HepG2 (cell line): ENCODE measurements around the gene ZNF184. TPM values are rescaled to one million over a fixed set of nuclear protein-coding genes. Genes with fewer than 3 reads are reported as not detected.

Source experiments
- ARNT2 ChIP-seq: sonication (generic); formaldehyde crosslinking; IDR thresholded peaks from 2 replicates; pipeline ENCODE4 v1.8.0; 2022; ENCODE audit warnings: mild to moderate bottlenecking, low read depth, missing genetic modification reagents, moderate library complexity
- GTF2F1 ChIP-seq: fragments of 150-350 bp; IDR thresholded peaks from 2 replicates; pipeline ENCODE4 v1.6.1; 2014; ENCODE audit warnings: low read length
- JARID2 ChIP-seq: sonication (generic); formaldehyde crosslinking; IDR thresholded peaks from 2 replicates; pipeline ENCODE4 v1.8.1; 2023; ENCODE audit warnings: missing genetic modification reagents, inconsistent platforms; ENCODE audit not compliant: insufficient replicate concordance
- MAFF ChIP-seq: IDR thresholded peaks from 2 replicates; pipeline ENCODE4 v1.6.1; 2011; ENCODE audit warnings: low read depth, low read length, improper control_type of control experiment
- MAFK ChIP-seq, 2 experiments: IDR thresholded peaks in 1 of 2; conservative IDR thresholded peaks in 1 of 2; 2 replicates each; pipeline ENCODE4 v1.6.1; 2011; ENCODE audit warnings: improper control_type of control experiment in 2 of 2, low read length in 2 of 2
- NFATC3 ChIP-seq: sonication (generic); formaldehyde crosslinking; IDR thresholded peaks from 2 replicates; pipeline ENCODE4 v1.5.1; 2020; ENCODE audit warnings: mild to moderate bottlenecking, missing genetic modification reagents
- POLR2AphosphoS5 ChIP-seq: IDR thresholded peaks from 2 replicates; pipeline ENCODE4 v1.6.1; 2012; ENCODE audit warnings: low read depth, low read length
- REXO4 ChIP-seq: sonication (generic); formaldehyde crosslinking; IDR thresholded peaks from 2 replicates; pipeline ENCODE4 v1.8.0; 2022; ENCODE audit warnings: missing genetic modification reagents, mild to moderate bottlenecking, borderline replicate concordance
- SOX5 ChIP-seq: IDR thresholded peaks from 2 replicates; pipeline ENCODE4 v1.6.1; 2016; ENCODE audit warnings: borderline replicate concordance
- SOX6 ChIP-seq, 2 experiments: fragments of 450-650 bp in 1 of 2; sonication (generic) in 1 of 2; formaldehyde crosslinking in 1 of 2; IDR thresholded peaks; 2 replicates each; pipeline versions ENCODE4 v1.4.0 to v1.6.1; 2017 to 2020; ENCODE audit warnings: antibody characterized with exemption in 1 of 2, mild to moderate bottlenecking in 1 of 2, missing genetic modification reagents in 1 of 2
- TBX2 ChIP-seq: sonication (generic); formaldehyde crosslinking; IDR thresholded peaks from 2 replicates; pipeline ENCODE4 v1.5.0; 2020; ENCODE audit warnings: missing genetic modification reagents, mild to moderate bottlenecking, borderline replicate concordance
- THAP8 ChIP-seq: sonication (generic); formaldehyde crosslinking; IDR thresholded peaks from 2 replicates; pipeline ENCODE4 v1.5.1; 2020; ENCODE audit warnings: missing genetic modification reagents, mild to moderate bottlenecking, borderline replicate concordance
- ZBTB34 ChIP-seq: sonication (generic); formaldehyde crosslinking; IDR thresholded peaks from 2 replicates; pipeline ENCODE4 v1.8.0; 2022; ENCODE audit warnings: mild to moderate bottlenecking, missing genetic modification reagents
- ZMYM4 ChIP-seq: sonication (generic); formaldehyde crosslinking; IDR thresholded peaks from 2 replicates; pipeline ENCODE4 v1.8.1; 2023; ENCODE audit warnings: mild to moderate bottlenecking, missing genetic modification reagents
- ZNF12 ChIP-seq: sonication (generic); formaldehyde crosslinking; IDR thresholded peaks from 2 replicates; pipeline ENCODE4 v1.5.0; 2020; ENCODE audit warnings: missing genetic modification reagents
- ZNF225 ChIP-seq: sonication (generic); formaldehyde crosslinking; IDR thresholded peaks from 2 replicates; pipeline ENCODE4 v1.4.0; 2020; ENCODE audit warnings: mild to moderate bottlenecking, missing genetic modification reagents
- ZNF256 ChIP-seq: sonication (generic); formaldehyde crosslinking; conservative IDR thresholded peaks from 2 replicates; pipeline ENCODE4 v1.4.0; 2020; ENCODE audit warnings: missing genetic modification reagents
- ZNF280D ChIP-seq: sonication (generic); formaldehyde crosslinking; IDR thresholded peaks from 2 replicates; pipeline ENCODE4 v1.5.1; 2020; ENCODE audit warnings: mild to moderate bottlenecking, missing genetic modification reagents
- ZNF317 ChIP-seq: sonication (generic); formaldehyde crosslinking; IDR thresholded peaks from 2 replicates; pipeline ENCODE4 v1.5.0; 2020; ENCODE audit warnings: mild to moderate bottlenecking, missing genetic modification reagents
- ZNF33B ChIP-seq: sonication (generic); formaldehyde crosslinking; IDR thresholded peaks from 2 replicates; pipeline ENCODE4 v1.5.1; 2020; ENCODE audit warnings: mild to moderate bottlenecking, missing genetic modification reagents
- ZNF644 ChIP-seq: IDR thresholded peaks from 2 replicates; pipeline ENCODE4 v1.6.1; 2016; ENCODE audit warnings: low read depth
- ZNF652 ChIP-seq: IDR thresholded peaks from 2 replicates; pipeline ENCODE4 v1.6.1; 2016; ENCODE audit warnings: low read depth, borderline replicate concordance
- ZNF704 ChIP-seq: sonication (generic); formaldehyde crosslinking; IDR thresholded peaks from 2 replicates; pipeline ENCODE4 v1.8.1; 2023; ENCODE audit warnings: mild to moderate bottlenecking, inconsistent platforms, moderate library complexity, missing genetic modification reagents, borderline replicate concordance
- ZSCAN21 ChIP-seq: sonication (generic); formaldehyde crosslinking; IDR thresholded peaks from 2 replicates; pipeline ENCODE4 v1.8.0; 2022; ENCODE audit warnings: mild to moderate bottlenecking, missing genetic modification reagents, moderate library complexity, borderline replicate concordance
- ZSCAN22 ChIP-seq: sonication (generic); formaldehyde crosslinking; IDR thresholded peaks from 2 replicates; pipeline ENCODE4 v1.4.0; 2020; ENCODE audit warnings: mild to moderate bottlenecking, missing genetic modification reagents
- ZSCAN31 ChIP-seq: sonication (generic); formaldehyde crosslinking; IDR thresholded peaks from 2 replicates; pipeline ENCODE4 v1.5.0; 2020; ENCODE audit warnings: low read depth, mild to moderate bottlenecking, missing genetic modification reagents
- polyA plus RNA-seq, 8 experiments: library from polyadenylated mRNA; depleted of rRNA in 3 of 8; stranded (reverse) in 7 of 8; unstranded in 1 of 8; fragments of >200 nt; fragmentation: Illumina TruSeq in 4 of 8; extraction: Trizol in 4 of 8; gene quantifications; 2 replicates each; pipeline versions ENCODE4 v1.2.1 to v1.2.3, GENCODE V29; 2011 to 2016; ENCODE audit warnings: low read depth in 4 of 8, missing spikeins in 1 of 8, mixed read lengths in 1 of 8; ENCODE audit not compliant: insufficient read depth in 1 of 8
- total RNA-seq, 5 experiments: library from RNA; depleted of rRNA; stranded (reverse); fragments of >200 nt; fragmentation: Illumina TruSeq; extraction: Trizol; gene quantifications; 2 replicates each; pipeline ENCODE4 v1.2.3, GENCODE V29; 2016; ENCODE audit warnings: low read depth in 1 of 5

ZNF184 gene
- total and polyA plus RNA-seq, 2 of the 13 experiments (the other 11 are each of a cell fraction or from before 2014, with no cell fraction given) = 2.1 to 10.1 TPM

GRCh38 chr6:27407153-27407814, 65.6 kb downstream of the ZNF184 start (continued):
- TF ChIP-seq ZNF280D (CRISPR knock-in tag) (no peak), ZSCAN21 (CRISPR knock-in tag) (no peak), SOX6 (IDR thresholded peaks at IDR 0.05) (no peak), SOX6 (CRISPR knock-in tag; IDR thresholded peaks at IDR 0.05) (peak; percentile 79), TBX2 (CRISPR knock-in tag) (no peak), ZNF704 (CRISPR knock-in tag) (no peak), REXO4 (CRISPR knock-in tag) (no peak), MAFF (peak; percentile 54), SOX5 (CRISPR knock-in tag) (peak; percentile 59; the same call in 1 of the 2 replicates), ZNF33B (CRISPR knock-in tag) (no peak), ARNT2 (CRISPR knock-in tag) (no peak), ZNF644 (CRISPR knock-in tag) (no peak), POLR2AphosphoS5 (no peak), ZNF652 (no peak), ZSCAN22 (CRISPR knock-in tag) (no peak), ZNF225 (CRISPR knock-in tag) (no peak), ZBTB34 (no peak), NFATC3 (CRISPR knock-in tag) (no peak), THAP8 (no peak), ZSCAN31 (CRISPR knock-in tag) (peak; percentile 100), ZNF12 (CRISPR knock-in tag) (no peak), GTF2F1 (no peak), MAFK (conservative IDR thresholded peaks at IDR 0.05 in 1 of 2, IDR thresholded peaks at IDR 0.05 in 1 of 2; ENCODE audit: low read length in 2 of 2) (peak; percentile 63 to 66), ZMYM4 (CRISPR knock-in tag) (no peak), ZNF256 (CRISPR knock-in tag) (no peak), JARID2 (CRISPR knock-in tag) (no peak), ZNF317 (CRISPR knock-in tag) (no peak)
